ENCODE results near the gene NOS2.

NOS2 gene

DNA sequence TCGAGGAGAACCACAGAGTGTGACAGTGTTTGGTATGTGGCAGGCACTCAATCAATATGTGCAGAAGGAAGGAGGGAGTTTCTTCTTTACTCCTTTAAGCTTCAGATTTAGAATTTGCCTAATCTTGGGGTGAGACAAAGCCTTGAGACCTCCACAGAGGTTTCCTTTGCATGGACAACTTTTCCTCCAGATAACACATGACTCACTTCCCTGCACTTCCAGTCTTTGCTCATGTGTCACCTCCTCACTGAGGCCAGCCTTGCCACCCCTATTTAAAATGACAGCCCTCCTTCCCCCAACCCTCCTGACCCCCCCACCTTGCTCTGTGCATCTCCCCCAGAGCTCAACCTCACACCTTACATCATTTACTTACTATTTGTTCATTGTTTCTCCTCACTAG is 17.4 kb upstream of the NOS2 start:
- peaks cover 3% of the 10 kb centered on the region for H3K36me3 ChIP-seq (ENCODE audit: control insufficient read depth, insufficient read depth, low read length)

DNA sequence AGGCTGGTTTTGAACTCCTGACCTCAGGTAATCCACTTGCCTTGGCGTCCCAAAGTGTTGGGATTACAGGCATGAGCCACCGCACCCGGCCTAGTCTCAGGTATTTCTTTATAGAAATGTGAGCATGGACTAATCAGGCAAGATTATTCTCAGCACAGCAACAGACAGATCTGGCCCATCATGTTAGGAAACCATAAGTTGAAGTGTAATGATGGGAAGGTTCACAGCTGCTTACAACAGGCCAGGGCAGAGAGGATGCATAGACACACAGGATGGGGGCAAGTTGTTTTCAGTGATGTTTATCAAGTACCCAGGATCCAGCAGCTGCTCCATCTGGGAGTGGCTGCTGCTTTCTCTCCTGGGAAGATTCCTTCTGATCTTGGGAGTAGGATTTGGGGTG is 16.6 kb upstream of the NOS2 start:
- Histone ChIP-seq H3K9me3 (ENCODE audit: control insufficient read depth, insufficient read depth, low read length) (no peaks in the 10 kb centered on the region), H3K4me3 (ENCODE audit: low read depth, low read length) (no peak overlapping the region), H3K4me1 (ENCODE audit: control insufficient read depth, insufficient read depth, low read length) (no peaks in the 10 kb centered on the region), H3K27me3 (ENCODE audit: control insufficient read depth, insufficient read depth, low read length) (no peaks in the 10 kb centered on the region), H3K9ac (ENCODE audit: low read depth, low read length) (no peak overlapping the region), H3K36me3 (ENCODE audit: control insufficient read depth, insufficient read depth, low read length) (no peaks in the 10 kb centered on the region)

More for the DNA sequence above, 17.4 kb upstream of the NOS2 start:
- H3K27me3 ChIP-seq (ENCODE audit: control insufficient read depth, insufficient read depth, low read length), result no peaks in the 10 kb centered on the region
- no peaks in the 10 kb centered on the region for H3K9me3 ChIP-seq (ENCODE audit: control insufficient read depth, insufficient read depth, low read length)
- H3K4me3 ChIP-seq (ENCODE audit: low read depth, low read length), result no peak overlapping the region
- no peak overlapping the region for H3K9ac ChIP-seq (ENCODE audit: low read depth, low read length)
- no peaks in the 10 kb centered on the region for H3K4me1 ChIP-seq (ENCODE audit: control insufficient read depth, insufficient read depth, low read length)

DNA sequence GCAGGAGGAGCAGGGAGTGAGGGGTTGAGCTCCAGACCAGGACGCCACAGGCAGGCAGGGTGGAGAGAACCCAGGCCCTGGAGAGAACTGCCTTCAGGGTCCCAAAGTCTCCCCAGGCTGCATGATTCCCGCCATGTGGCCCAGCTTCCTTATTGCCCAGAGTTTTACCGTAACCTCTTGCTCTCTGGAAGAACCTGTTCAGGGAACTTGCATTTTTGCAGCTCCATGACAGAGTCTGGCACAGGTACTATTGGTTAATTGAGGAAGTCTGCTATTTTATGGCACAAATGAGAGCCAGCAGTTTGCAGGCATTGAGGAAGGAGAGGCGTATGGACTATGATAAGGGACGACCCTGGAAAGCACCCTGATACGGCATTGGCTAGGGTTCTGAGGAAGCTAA is 11.6 kb upstream of the NOS2 start:
- no peak overlapping the region for H3K4me3 ChIP-seq (ENCODE audit: low read depth, low read length)
- no peaks in the 10 kb centered on the region for H3K27me3 ChIP-seq (ENCODE audit: control insufficient read depth, insufficient read depth, low read length)
- H3K9ac ChIP-seq (ENCODE audit: low read depth, low read length), result no peak overlapping the region
- H3K4me1 ChIP-seq (ENCODE audit: control insufficient read depth, insufficient read depth, low read length), result no peaks in the 10 kb centered on the region
- no peaks in the 10 kb centered on the region for H3K9me3 ChIP-seq (ENCODE audit: control insufficient read depth, insufficient read depth, low read length)
- no peaks in the 10 kb centered on the region for H3K36me3 ChIP-seq (ENCODE audit: control insufficient read depth, insufficient read depth, low read length)

DNA sequence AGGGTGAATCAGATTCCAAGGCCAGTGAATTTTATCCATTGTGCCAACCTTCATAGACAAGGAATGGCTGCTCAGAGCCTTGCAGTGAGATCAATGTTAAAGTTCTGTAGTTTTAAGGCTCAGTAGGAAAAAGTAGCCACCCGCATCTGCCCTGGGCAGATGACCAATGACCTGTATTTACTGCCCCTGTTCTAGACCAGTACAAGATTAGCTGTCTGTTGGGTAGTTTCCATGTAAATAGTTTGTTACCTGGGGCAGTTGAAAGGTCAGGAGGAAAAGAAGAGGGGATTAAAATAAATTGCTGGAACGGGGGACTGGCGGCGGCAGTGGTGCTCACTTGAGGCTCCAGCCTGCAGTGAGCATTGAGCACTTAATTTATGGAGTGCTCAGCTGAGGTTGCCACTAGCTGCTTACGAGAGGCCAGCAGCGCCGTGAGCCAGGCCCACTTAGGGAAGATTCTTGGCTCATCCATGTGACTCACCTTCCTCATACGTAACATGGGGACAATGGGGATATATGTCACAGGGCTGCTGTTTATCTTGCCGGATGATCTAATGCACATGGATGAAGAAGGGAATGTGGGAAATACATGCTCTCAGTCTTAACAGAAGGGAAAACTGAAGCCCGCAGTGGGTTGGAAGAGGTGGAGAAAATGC is 10.7 kb upstream of the NOS2 start:
- H3K9ac ChIP-seq (ENCODE audit: low read depth, low read length), result no peak overlapping the region

DNA sequence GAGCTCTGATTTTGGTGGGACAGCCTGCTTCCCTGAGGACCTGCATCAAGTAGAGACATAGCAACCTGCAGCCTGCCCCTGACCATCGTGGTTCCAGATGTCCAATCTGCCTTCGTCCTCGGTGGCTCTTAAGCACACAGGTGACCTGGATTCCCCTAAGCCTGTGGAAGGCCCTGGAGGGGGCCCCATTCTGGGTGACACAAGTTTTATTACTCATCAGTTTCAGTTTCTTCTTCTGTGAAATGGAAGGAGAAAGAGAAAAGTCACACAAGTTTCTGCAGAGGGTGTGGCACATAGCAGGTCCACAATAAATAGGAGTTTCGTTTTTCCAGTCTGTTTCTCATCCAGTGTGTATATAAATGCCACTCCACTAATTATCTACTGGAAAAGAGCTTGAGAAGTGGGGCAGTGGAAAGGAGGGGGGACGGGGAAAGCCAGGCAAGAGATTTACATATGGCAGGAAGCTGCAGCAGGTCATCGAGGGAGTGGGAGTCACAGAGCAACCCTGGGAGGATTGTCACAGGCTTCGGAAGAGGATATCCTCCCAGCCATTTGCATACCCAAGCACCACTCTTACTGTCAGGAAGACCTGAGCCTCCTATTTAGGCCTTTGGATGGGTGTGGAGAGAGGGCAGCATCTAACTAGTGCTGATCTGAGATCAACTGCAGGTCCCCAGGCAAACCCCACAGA is 10.0 kb upstream of the NOS2 start:
- Histone ChIP-seq H3K9ac (ENCODE audit: low read depth, low read length) (no peak overlapping the region), H3K4me3 (ENCODE audit: low read depth, low read length) (no peak overlapping the region), H3K4me1 (ENCODE audit: control insufficient read depth, insufficient read depth, low read length) (no peaks in the 10 kb centered on the region), H3K27me3 (ENCODE audit: control insufficient read depth, insufficient read depth, low read length) (no peaks in the 10 kb centered on the region), H3K36me3 (ENCODE audit: control insufficient read depth, insufficient read depth, low read length) (no peaks in the 10 kb centered on the region), H3K9me3 (ENCODE audit: control insufficient read depth, insufficient read depth, low read length) (no peaks in the 10 kb centered on the region)

More for the DNA sequence above, 10.7 kb upstream of the NOS2 start:
- Histone ChIP-seq H3K27me3 (ENCODE audit: control insufficient read depth, insufficient read depth, low read length) (no peaks in the 10 kb centered on the region), H3K4me1 (ENCODE audit: control insufficient read depth, insufficient read depth, low read length) (no peaks in the 10 kb centered on the region), H3K4me3 (ENCODE audit: low read depth, low read length) (no peak overlapping the region), H3K36me3 (ENCODE audit: control insufficient read depth, insufficient read depth, low read length) (no peaks in the 10 kb centered on the region), H3K9me3 (ENCODE audit: control insufficient read depth, insufficient read depth, low read length) (no peaks in the 10 kb centered on the region)

DNA sequence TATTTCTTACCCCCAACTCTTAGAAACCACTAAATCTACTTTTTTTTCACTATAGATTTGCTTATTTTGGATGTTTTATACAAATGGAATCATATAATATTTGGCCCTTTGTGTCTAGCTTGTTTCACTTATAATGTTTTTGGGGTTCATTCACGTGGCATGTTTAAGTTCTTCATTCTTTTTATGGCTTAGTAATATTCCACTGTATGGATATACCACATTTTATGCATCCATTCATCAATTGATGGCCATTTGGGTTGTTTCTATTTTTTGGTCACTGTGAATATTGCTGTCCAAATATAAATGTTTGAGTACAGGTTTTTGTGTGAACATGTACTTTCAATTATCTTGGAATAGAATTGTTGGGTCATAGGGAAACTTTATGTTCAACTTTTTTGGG is 9.2 kb upstream of the NOS2 start:
- H3K4me3 ChIP-seq (ENCODE audit: low read depth, low read length), result no peak overlapping the region
- H3K4me1 ChIP-seq (ENCODE audit: control insufficient read depth, insufficient read depth, low read length), result no peaks in the 10 kb centered on the region

DNA sequence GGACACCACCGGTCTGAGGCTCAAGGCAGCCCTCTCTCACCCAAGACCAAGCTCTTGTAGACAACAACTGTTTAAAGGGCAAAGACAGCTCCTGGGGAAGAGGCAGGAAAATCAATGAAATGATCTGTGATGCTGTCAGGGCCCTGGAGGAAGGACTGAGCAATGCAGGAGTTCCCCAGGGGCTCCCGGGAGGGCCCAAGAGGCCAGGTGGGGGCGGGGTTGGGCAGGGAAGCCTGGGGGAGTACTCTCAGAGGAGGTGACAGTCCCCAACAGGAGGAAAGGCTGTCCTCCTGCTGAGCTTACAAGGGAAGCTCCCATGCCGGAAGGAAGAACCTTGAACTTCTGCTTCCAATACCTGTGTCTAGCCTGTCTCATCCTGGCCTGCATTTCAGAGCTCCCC is 8.3 kb upstream of the NOS2 start:
- Histone ChIP-seq H3K4me3 (ENCODE audit: low read depth, low read length) (no peak overlapping the region), H3K4me1 (ENCODE audit: control insufficient read depth, insufficient read depth, low read length) (no peaks in the 10 kb centered on the region), H3K36me3 (ENCODE audit: control insufficient read depth, insufficient read depth, low read length) (no peaks in the 10 kb centered on the region), H3K9me3 (ENCODE audit: control insufficient read depth, insufficient read depth, low read length) (no peaks in the 10 kb centered on the region), H3K9ac (ENCODE audit: low read depth, low read length) (no peak overlapping the region), H3K27me3 (ENCODE audit: control insufficient read depth, insufficient read depth, low read length) (no peaks in the 10 kb centered on the region)

More for the DNA sequence above, 9.2 kb upstream of the NOS2 start:
- H3K36me3 ChIP-seq (ENCODE audit: control insufficient read depth, insufficient read depth, low read length), result no peaks in the 10 kb centered on the region
- no peak overlapping the region for H3K9ac ChIP-seq (ENCODE audit: low read depth, low read length)
- H3K27me3 ChIP-seq (ENCODE audit: control insufficient read depth, insufficient read depth, low read length), result no peaks in the 10 kb centered on the region
- H3K9me3 ChIP-seq (ENCODE audit: control insufficient read depth, insufficient read depth, low read length), result no peaks in the 10 kb centered on the region

GRCh38 chr17:27807567-27808470 is 7.5 kb upstream of the NOS2 start:
- Histone ChIP-seq H3K36me3 (ENCODE audit: control insufficient read depth, insufficient read depth, low read length) (no peaks in the 10 kb centered on the region), H3K9ac (ENCODE audit: low read depth, low read length) (no peak overlapping the region), H3K9me3 (ENCODE audit: control insufficient read depth, insufficient read depth, low read length) (no peaks in the 10 kb centered on the region), H3K4me1 (ENCODE audit: control insufficient read depth, insufficient read depth, low read length) (no peaks in the 10 kb centered on the region), H3K4me3 (ENCODE audit: low read depth, low read length) (no peak overlapping the region), H3K27me3 (ENCODE audit: control insufficient read depth, insufficient read depth, low read length) (no peaks in the 10 kb centered on the region)

DNA sequence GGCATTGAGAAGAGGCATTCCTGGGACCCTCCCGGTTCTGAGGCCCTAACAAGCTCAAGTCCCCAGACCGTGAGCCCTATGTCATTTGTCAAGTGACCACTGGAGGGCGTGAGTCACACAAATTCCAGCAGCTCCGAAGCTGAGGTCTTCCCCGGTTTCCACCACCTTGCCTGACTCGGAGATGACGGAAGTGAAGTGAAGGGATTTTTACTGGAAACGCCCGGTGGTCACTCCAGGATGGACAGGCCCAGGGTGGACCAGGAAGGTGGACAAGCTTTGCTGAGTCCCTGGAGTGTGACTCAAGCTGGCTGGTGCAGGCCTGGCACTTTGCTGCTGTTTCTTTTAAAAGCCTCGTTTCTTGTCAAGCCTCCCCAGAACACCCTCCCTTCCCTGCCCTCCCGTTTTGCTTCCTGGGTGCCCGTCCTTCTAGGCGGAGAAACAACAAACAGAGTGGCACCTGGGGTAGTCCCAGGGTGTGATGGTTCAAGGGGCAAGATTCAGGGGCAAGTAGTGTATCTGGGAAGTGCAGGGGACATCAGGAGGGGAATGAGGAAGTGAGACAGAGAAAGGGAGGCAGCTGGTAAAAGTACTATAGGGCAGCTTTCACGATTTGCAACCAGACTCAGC is 5.3 kb upstream of the NOS2 start:
- H3K4me1 ChIP-seq (ENCODE audit: control insufficient read depth, insufficient read depth, low read length), result no peaks in the 10 kb centered on the region
- no peaks in the 10 kb centered on the region for H3K9me3 ChIP-seq (ENCODE audit: control insufficient read depth, insufficient read depth, low read length)
- no peaks in the 10 kb centered on the region for H3K27me3 ChIP-seq (ENCODE audit: control insufficient read depth, insufficient read depth, low read length)
- H3K4me3 ChIP-seq (ENCODE audit: low read depth, low read length), result no peak overlapping the region
- no peak overlapping the region for H3K9ac ChIP-seq (ENCODE audit: low read depth, low read length)
- no peaks in the 10 kb centered on the region for H3K36me3 ChIP-seq (ENCODE audit: control insufficient read depth, insufficient read depth, low read length)

DNA sequence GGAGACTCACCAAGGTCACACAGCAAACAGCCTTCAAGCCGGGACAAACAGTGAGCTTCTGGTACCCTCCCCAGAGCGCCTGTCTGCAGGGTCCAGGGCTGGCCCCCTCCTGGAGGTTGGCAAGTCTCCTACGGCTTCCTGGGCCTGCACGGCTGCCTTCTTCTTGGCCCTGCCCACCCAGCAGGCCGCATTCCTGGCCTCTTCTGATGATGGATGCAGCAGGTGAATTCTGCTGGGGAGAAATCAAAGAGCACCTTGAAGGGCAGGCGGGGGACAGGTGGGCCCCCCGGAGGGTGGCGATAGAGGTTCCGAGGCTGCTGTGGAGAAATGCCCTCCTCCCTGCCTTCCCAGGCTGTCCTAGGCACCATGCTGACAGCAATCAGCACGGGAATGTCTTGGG is 3.8 kb upstream of the NOS2 start:
- no peaks in the 10 kb centered on the region for H3K36me3 ChIP-seq (ENCODE audit: control insufficient read depth, insufficient read depth, low read length)

GRCh38 chr17:27802962-27803680 is 2.8 kb upstream of the NOS2 start:
- H3K4me3 ChIP-seq (ENCODE audit: low read depth, low read length), result no peak overlapping the region
- no peaks in the 10 kb centered on the region for H3K4me1 ChIP-seq (ENCODE audit: control insufficient read depth, insufficient read depth, low read length)
- H3K36me3 ChIP-seq (ENCODE audit: control insufficient read depth, insufficient read depth, low read length), result no peaks in the 10 kb centered on the region
- H3K9ac ChIP-seq (ENCODE audit: low read depth, low read length), result no peak overlapping the region
- H3K9me3 ChIP-seq (ENCODE audit: control insufficient read depth, insufficient read depth, low read length), result no peaks in the 10 kb centered on the region
- H3K27me3 ChIP-seq (ENCODE audit: control insufficient read depth, insufficient read depth, low read length), result no peaks in the 10 kb centered on the region

More for the DNA sequence above, 3.8 kb upstream of the NOS2 start:
- no peaks in the 10 kb centered on the region for H3K27me3 ChIP-seq (ENCODE audit: control insufficient read depth, insufficient read depth, low read length)
- H3K4me1 ChIP-seq (ENCODE audit: control insufficient read depth, insufficient read depth, low read length), result no peaks in the 10 kb centered on the region
- no peak overlapping the region for H3K4me3 ChIP-seq (ENCODE audit: low read depth, low read length)
- H3K9me3 ChIP-seq (ENCODE audit: control insufficient read depth, insufficient read depth, low read length), result no peaks in the 10 kb centered on the region
- H3K9ac ChIP-seq (ENCODE audit: low read depth, low read length), result no peak overlapping the region
